ENCODE results near the gene TMEM143. TPM values are rescaled to one million over a fixed set of nuclear protein-coding genes. Genes with fewer than 3 reads are reported as not detected.
"Not testable (repeated sequence)": the region's sequence is repeated elsewhere in the genome, so short reads cannot be mapped to it uniquely, and the experiment has no call there.

TMEM143 gene
- total RNA-seq, 1 donor from 2014 or later: 8.4 TPM

DNA sequence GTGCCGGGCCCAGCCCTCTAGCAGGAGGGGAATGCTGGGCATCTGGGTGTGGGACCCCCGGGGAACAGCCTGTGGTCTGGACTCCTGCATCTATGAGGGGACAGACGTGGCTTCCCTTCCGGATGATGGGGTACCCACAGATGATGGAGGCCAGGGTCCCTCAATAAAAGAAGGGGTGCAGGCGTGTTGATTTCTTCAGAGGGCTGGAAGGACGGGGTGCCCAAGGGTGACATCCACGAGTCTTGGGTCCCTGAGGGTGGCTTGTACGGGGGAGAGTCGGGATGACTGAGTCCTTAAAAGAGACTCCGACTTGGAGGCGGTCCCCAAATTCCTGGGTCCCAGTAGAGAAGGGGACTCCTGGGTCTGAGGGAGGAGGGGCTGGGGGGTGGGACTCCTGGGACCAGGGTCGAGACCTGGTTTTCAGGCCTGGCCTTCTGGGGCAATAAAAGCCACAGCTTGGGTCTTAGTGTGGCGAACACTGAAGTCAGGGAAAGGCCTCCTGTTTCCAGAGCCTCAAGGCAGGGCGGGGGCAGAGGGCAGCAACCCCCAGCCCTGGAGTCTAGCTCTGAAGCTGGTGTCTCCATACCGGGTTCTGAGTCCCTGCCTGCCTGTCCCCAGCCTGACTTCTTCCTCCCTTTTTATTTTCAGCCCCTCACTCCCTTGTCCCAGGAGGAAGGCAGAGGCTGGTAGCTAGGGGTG, 29.3 kb upstream of the TMEM143 start:
- Mint-ChIP-seq H3K4me1 (peaks cover 38% of the 10 kb centered on the region), H3K27me3 (ENCODE audit: low read depth) (peaks cover 57% of the 10 kb centered on the region), H3K36me3 (ENCODE audit: low read depth) (peaks cover 7% of the 10 kb centered on the region), H3K9me3 (no peaks in the 10 kb centered on the region), H3K4me3 (peak overlapping the region; percentile 76), H3K27ac (ENCODE audit: unreplicated experiment) (no peak overlapping the region)
- no peak for DNase-seq (ENCODE audit: low read depth, low spot score)
- TF ChIP-seq, protein P1, sequence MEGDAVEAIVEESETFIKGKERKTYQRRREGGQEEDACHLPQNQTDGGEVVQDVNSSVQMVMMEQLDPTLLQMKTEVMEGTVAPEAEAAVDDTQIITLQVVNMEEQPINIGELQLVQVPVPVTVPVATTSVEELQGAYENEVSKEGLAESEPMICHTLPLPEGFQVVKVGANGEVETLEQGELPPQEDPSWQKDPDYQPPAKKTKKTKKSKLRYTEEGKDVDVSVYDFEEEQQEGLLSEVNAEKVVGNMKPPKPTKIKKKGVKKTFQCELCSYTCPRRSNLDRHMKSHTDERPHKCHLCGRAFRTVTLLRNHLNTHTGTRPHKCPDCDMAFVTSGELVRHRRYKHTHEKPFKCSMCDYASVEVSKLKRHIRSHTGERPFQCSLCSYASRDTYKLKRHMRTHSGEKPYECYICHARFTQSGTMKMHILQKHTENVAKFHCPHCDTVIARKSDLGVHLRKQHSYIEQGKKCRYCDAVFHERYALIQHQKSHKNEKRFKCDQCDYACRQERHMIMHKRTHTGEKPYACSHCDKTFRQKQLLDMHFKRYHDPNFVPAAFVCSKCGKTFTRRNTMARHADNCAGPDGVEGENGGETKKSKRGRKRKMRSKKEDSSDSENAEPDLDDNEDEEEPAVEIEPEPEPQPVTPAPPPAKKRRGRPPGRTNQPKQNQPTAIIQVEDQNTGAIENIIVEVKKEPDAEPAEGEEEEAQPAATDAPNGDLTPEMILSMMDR (conservative IDR thresholded peaks at IDR 0.05): no peak

DNA sequence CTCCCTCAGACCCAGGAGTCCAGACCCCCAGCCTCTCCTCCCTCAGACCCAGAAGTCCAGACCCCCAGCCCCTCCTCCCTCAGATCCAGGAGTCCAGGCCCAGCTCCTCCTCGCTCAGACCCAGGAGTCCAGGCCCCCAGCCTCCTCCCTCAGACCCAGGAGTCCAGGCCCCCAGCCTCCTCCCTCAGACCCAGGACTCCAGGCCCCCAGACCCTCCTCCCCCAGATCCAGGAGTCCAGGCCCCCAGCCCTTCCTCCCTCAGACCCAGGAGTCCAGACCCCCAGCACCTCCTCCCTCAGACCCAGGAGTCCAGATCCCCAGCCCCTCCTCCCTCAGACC, 28.2 kb upstream of the TMEM143 start:
- H3K27ac Mint-ChIP-seq (ENCODE audit: unreplicated experiment); H3K36me3 Mint-ChIP-seq (ENCODE audit: low read depth); H3K9me3 Mint-ChIP-seq; DNase-seq (ENCODE audit: low read depth, low spot score): not testable (repeated sequence)
- Mint-ChIP-seq H3K4me3 (peak overlapping the region; percentile 94), H3K27me3 (ENCODE audit: low read depth) (peaks cover 47% of the 10 kb centered on the region), H3K4me1 (peaks cover 30% of the 10 kb centered on the region)

DNA sequence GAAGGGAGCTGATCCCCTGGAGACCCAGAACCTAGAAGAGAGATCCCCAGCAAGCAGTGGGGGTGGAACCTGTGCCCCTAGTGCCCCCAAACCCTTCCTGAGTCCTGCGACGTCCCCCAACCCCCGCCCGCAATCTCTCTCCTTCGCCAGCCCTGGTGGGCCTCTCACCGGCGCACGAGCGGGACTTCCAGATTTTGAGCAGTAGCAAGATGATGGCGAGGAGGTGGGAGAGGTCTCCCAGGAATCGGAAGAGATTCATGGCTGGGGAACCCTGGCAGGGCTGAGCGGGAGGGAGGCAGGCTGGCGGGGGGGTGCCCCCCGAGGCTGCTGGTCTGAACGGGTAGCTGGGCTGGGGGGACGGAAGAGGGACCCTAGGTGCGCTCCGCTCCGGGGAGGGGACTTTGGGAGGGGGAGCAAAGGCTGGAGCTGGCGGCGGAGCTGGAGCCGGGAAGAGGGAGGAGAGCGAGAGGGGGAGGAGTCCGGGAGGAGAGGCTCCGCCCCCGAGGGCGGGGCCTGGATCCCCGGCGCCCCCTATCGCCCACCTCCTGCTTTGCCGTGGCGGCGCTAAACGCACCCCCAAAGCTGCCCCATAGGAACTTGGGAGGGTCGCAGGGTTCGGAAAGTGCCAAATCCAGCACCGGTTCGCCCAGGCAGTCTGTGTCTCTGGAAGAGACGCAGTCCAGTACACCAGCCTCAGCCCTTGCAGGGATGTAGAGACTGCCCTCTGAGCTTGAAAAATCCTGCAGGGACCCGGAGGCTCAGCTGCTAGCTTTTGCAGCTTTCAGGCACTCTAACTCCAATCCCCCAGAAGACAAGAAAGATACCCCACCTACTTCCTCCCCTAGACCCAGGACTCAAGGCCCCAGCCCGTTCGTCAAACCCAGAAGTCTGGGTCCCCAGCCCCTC, 27.6 kb upstream of the TMEM143 start, which contains the start of gene KDELR1:
Gene KDELR1, minus strand, starts transcription at position 452 of the 906 bp plus-strand sequence. Its CDS starts 193 bp downstream, at position 259.
- Mint-ChIP-seq H3K36me3 (ENCODE audit: low read depth) (peaks cover 7% of the 10 kb centered on the region), H3K4me3 (peak within 1 kb of the TSS; percentile 94)

DNA sequence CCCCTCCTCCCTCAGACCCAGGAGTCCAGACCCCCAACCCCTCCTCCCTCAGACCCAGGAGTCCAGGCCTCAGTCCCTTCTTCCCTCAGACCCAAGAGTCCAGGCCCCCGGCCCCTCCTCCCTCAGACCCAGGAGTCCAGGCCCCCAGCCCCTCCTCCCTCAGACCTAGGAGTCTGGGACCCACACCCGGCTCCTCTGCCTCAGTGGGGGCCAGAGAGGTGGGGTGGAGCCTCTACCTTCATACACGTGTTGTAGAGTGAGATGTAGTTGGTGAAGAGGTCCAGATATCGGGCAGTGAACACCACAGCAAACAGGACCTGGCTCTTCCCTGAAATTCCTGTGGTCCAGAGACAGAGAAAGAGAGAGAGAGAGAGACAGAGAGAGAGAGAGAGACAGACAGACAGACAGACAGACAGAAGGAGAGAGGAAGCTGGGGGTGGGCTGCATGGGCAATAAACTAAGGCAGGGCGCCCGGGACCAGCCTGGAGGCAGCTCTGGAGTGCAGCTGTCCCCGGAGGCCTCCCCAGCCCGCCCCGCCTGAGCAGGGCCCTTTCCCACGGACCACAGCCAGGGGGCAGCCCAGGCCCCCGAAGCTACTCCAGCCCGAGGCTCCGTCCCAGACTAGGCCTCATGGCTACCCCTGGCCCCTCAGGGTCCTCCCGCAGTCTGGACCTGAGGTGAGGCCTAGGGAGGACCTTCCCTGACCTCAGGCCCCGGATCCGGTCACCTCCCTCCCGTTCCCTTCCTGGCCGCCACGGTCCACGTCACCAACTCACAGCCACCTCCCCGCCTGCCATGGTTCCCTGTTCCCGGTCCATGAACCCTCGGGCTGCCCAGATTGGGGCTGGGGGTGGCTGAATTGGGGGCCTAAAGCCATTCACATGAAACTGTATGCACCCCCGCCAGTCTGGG, 26.7 kb upstream of the TMEM143 start:
- DNase-seq (ENCODE audit: low read depth, low spot score): peak; percentile 65
- peaks cover 31% of the 10 kb centered on the region for H3K27me3 Mint-ChIP-seq (ENCODE audit: low read depth)
- TF ChIP-seq, protein P1 (conservative IDR thresholded peaks at IDR 0.05): peak; percentile 70
- H3K27ac Mint-ChIP-seq (ENCODE audit: unreplicated experiment): peak overlapping the region; percentile 96
- no peaks in the 10 kb centered on the region for H3K9me3 Mint-ChIP-seq
- H3K36me3 Mint-ChIP-seq (ENCODE audit: low read depth): peaks cover 7% of the 10 kb centered on the region
- H3K4me3 Mint-ChIP-seq: peak overlapping the region; percentile 94
- H3K4me1 Mint-ChIP-seq: peaks cover 30% of the 10 kb centered on the region

More for the DNA sequence above, 27.6 kb upstream of the TMEM143 start, which contains the start of gene KDELR1:
- Mint-ChIP-seq H3K27ac (ENCODE audit: unreplicated experiment) (peak within 1 kb of the TSS; percentile 96), H3K9me3 (no peaks in the 10 kb centered on the region), H3K4me1 (peaks cover 30% of the 10 kb centered on the region), H3K27me3 (ENCODE audit: low read depth) (peaks cover 40% of the 10 kb centered on the region)
- peak; percentile 88 for DNase-seq (ENCODE audit: low read depth, low spot score)
- TF ChIP-seq, protein P1 (conservative IDR thresholded peaks at IDR 0.05): peak; percentile 88

DNA sequence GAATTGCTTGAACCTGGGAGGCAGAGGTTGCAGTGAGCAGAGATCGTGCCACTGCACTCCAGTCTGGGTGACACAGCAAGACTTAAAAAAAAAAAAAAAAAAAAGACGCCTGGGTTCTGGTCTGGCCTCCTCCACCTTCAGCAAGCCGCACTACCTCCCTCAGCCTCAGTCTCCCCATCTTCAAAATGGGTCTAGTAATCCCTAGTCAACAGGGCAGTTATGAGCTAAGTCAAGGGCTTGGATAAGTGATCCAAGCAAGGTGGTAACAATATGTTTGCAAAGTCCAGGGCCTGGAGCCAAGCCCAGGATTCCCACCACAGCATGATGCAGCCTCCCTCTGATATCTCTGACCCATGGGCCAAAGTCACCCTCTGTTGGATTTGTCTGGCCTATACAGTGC, 23.2 kb upstream of the TMEM143 start:
- TF ChIP-seq, protein P1 (conservative IDR thresholded peaks at IDR 0.05): no peak
- Mint-ChIP-seq H3K27me3 (ENCODE audit: low read depth) (peaks cover 5% of the 10 kb centered on the region), H3K4me1 (peaks cover 20% of the 10 kb centered on the region), H3K36me3 (ENCODE audit: low read depth) (peaks cover 15% of the 10 kb centered on the region), H3K27ac (ENCODE audit: unreplicated experiment) (no peak overlapping the region), H3K4me3 (no peak overlapping the region), H3K9me3 (no peaks in the 10 kb centered on the region)
- no peak for DNase-seq (ENCODE audit: low read depth, low spot score)
